ENCODE measurements around the gene C12orf57.

The C12orf57 gene, protein sequence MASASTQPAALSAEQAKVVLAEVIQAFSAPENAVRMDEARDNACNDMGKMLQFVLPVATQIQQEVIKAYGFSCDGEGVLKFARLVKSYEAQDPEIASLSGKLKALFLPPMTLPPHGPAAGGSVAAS

DNA sequence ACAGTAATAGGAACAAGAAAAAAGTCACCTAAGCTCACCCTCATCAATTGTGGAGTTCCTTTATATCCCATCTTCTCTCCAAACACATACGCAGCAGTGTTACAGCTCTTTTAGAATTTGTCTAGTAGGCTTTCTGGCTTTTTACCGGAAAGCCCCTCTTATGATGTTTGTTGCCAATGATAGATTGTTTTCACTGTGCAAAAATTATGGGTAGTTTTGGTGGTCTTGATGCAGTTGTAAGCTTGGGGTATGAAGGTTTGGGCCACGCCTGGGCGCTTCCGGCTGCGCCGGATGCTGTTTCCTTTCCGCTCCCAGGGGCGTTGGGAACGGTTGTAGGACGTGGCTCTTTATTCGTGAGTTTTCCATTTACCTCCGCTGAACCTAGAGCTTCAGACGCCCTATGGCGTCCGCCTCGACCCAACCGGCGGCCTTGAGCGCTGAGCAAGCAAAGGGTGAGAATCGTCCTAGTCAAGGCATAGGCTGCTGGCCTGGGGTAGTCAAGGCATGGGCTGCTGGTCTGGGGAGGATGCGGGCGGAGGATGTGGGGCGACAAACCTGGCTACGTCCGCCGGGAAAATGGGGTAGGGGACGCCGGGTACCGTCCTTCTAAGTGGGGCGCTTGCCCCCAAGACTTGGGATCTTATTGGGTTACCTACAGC, at the start of gene C12orf57, which contains the start of gene RNU7-1:
Gene C12orf57, plus strand, starts transcription at position 301 of the 659 bp plus-strand sequence. Its CDS starts 100 bp downstream, at position 401.
Gene RNU7-1, plus strand, starts transcription at position 95 of the 659 bp plus-strand sequence.
- DNase-seq (ENCODE audit: low read depth) = peak; percentile 93
- TF ChIP-seq, protein P1, sequence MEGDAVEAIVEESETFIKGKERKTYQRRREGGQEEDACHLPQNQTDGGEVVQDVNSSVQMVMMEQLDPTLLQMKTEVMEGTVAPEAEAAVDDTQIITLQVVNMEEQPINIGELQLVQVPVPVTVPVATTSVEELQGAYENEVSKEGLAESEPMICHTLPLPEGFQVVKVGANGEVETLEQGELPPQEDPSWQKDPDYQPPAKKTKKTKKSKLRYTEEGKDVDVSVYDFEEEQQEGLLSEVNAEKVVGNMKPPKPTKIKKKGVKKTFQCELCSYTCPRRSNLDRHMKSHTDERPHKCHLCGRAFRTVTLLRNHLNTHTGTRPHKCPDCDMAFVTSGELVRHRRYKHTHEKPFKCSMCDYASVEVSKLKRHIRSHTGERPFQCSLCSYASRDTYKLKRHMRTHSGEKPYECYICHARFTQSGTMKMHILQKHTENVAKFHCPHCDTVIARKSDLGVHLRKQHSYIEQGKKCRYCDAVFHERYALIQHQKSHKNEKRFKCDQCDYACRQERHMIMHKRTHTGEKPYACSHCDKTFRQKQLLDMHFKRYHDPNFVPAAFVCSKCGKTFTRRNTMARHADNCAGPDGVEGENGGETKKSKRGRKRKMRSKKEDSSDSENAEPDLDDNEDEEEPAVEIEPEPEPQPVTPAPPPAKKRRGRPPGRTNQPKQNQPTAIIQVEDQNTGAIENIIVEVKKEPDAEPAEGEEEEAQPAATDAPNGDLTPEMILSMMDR (conservative IDR thresholded peaks at IDR 0.05; ENCODE audit: control insufficient read depth, insufficient read depth, low read depth, low read length) = no peak
- H3K4me3 ChIP-seq (ENCODE audit: control insufficient read depth, low read depth, low read length) = peak within 1 kb of the TSS; percentile 82

DNA sequence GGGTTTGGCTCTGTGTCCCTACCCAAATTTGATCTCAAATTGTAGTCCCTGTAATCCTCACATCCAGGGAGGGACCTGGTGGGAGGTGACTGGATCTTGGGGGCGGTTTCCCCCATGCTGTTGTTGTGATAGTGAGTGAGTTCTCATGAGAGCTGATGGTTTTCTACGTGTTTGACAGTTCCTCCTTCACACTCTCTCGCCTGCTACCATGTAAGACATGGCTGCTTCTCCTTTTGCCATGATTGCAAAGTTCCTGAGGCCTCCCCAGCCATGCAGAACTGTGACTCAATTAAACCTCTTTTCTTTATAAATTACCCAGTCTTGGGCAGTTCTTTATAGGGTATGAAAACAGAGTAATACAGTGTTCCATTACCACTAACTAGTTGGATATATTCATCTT, 49.5 kb upstream of the C12orf57 start:
- no peak overlapping the region for H3K4me3 ChIP-seq (ENCODE audit: control insufficient read depth, low read depth, low read length)
- TF ChIP-seq, protein P1 (conservative IDR thresholded peaks at IDR 0.05; ENCODE audit: control insufficient read depth, insufficient read depth, low read depth, low read length) = no peak
- DNase-seq (ENCODE audit: low read depth) = no peak

DNA sequence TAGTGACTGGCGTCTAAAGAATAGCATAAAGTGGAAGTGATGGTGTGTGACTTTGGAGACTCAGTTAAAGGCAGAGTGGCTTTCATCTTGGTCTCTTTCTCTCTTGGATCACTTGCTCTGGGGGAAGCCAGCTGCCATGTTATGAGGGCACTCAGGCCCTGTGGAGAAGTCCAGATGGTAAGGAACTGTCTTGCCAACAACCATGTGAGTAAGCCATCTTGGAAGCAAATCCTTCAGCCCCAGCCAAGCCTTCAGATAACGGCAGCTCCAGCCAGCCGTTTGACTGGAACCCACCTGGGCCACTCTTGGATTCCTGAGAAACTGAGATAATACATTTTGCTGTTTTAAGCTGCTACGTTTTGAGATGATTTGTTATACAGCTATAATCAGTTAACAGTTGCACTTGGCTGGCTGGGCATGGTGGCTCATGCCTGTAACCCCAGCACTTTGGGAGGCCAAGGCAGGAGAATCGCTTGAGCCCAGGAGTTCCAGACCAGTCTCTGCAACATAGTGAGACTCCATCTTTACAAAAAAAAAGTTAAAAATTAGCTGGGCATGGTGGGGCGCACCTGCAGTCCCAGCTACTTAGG, 46.9 kb upstream of the C12orf57 start:
- no peak for DNase-seq (ENCODE audit: low read depth)
- TF ChIP-seq, protein P1 (conservative IDR thresholded peaks at IDR 0.05; ENCODE audit: control insufficient read depth, insufficient read depth, low read depth, low read length) = no peak
- no peak overlapping the region for H3K4me3 ChIP-seq (ENCODE audit: control insufficient read depth, low read depth, low read length)

DNA sequence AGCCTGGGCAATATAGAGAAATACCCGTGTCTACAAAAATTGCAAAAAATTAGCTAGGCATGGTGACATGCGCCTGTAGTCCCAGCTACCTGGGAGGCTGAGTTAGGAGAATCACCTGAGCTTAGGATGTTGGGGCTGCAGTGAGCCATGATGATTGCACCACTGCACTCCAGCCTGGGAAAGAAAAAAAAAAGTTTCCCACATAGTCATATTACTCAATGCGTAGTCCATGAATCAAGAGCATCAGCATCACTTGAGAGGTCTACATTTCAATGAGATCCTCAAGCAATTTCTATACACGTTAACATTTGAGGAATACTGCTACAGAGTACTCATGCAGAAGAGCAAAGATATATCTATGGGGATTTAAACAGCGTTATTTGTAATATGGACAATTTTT, 44.4 kb upstream of the C12orf57 start:
- TF ChIP-seq, protein P1 (conservative IDR thresholded peaks at IDR 0.05; ENCODE audit: control insufficient read depth, insufficient read depth, low read depth, low read length) = no peak
- no peak overlapping the region for H3K4me3 ChIP-seq (ENCODE audit: control insufficient read depth, low read depth, low read length)
- DNase-seq (ENCODE audit: low read depth) = peak; percentile 31

DNA sequence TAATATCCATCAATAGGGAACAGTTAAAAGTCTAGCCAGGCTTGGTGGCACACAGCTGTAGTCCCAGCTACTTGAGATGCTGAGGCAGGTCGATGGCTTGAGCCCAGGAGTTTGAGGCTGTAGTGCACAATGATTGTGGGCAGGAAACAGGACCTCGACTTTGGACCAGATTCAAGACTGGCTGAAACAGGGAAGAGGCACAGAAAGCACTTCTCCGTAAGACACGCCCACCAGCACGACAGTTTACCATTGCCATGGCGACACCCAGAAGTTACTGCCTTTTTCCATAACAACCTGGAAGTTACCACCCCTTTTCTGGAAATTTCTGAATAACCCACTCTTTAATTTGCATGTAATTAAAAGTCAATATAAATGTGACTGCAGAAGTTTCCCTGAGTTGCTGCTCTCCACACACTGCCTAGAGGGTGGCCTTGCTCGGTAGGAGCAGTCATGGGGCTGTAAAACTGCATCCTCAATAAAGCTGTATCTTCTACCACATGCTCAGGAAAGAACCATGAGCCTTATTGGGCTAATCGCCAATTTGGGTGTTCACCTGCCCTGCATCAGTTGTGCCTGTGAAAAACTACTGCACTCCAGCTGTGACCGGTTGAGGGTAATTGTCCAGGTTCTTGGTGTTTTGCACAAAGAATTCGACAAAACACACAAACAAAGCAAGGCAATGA, 43.8 kb upstream of the C12orf57 start:
- DNase-seq (ENCODE audit: low read depth) = peak; percentile 60
- TF ChIP-seq, protein P1 (conservative IDR thresholded peaks at IDR 0.05; ENCODE audit: control insufficient read depth, insufficient read depth, low read depth, low read length) = no peak

DNA sequence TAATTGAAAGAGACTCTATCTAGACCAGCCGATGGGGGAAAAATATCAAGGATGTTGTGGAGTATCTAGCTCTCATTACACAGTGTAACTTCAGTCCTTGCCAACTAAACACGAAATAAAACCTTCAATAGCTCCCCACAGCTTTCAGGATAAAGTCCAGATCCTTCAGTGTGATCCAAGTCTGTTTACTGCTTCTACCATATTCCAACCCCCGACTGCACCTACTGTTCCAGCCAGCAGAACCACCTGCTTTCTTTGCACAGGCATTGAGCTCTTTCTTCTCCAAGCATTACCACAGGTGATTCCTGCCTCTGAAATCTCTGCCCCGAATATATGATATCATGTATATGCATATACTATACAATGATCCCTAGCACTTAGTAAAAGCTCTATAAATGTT, 41.4 kb upstream of the C12orf57 start:
- TF ChIP-seq, protein P1 (conservative IDR thresholded peaks at IDR 0.05; ENCODE audit: control insufficient read depth, insufficient read depth, low read depth, low read length) = no peak
- no peak overlapping the region for H3K4me3 ChIP-seq (ENCODE audit: control insufficient read depth, low read depth, low read length)
- DNase-seq (ENCODE audit: low read depth) = no peak

More for the DNA sequence above, 43.8 kb upstream of the C12orf57 start:
- H3K4me3 ChIP-seq (ENCODE audit: control insufficient read depth, low read depth, low read length) = no peak overlapping the region
